Measurements from ENCODE around the gene VPREB3.

DNA sequence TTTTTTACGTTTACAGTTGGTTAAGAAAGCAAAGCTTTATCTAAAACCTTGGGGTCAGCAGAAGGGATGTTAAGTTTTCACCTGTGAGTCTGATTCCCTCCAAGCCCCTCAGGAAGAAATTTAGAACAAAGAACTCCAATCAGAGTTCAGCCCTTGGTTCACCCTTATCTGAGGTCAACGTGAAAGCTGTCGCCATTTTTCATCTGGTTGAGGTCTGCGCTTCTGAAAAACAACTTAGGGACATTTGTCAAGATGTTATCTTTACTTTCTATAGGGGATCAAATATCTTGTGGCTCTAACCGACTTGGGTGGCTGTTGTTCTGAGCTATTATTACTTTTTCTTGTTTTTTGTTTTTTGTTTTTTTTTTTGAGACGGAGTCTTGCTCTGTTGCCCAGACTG, 33.4 kb downstream of the VPREB3 start:
- TF ChIP-seq CTCF (conservative IDR thresholded peaks at IDR 0.05) (no peak), EZH2 (IDR thresholded peaks at IDR 0.05; ENCODE audit: low read depth) (no peak)

Measured in PC-9 (cell line).